HL-60 (cell line): ENCODE measurements around the gene MCF2L2.

Source experiments
- DNase-seq, 2 experiments: peaks; one replicate each; pipeline ENCODE4 v3.0.0-alpha.2; 2010 to 2020; ENCODE audit warnings: low read depth in 1 of 2, low spot score in 1 of 2
- H3K27ac ChIP-seq: fragments of 250-450 bp; sonication (Bioruptor Pico); replicated peaks from 2 replicates; pipeline ENCODE4 v1.5.1; 2020; ENCODE audit warnings: mild to moderate bottlenecking, moderate library complexity
- H3K27me3 ChIP-seq: fragments of 250-450 bp; sonication (Bioruptor Pico); 2 replicates; pipeline ENCODE4 v1.5.1; 2021; ENCODE audit warnings: mild to moderate bottlenecking, moderate library complexity; ENCODE audit not compliant: insufficient read depth, poor library complexity, severe bottlenecking
- H3K4me3 ChIP-seq: replicated peaks from 2 replicates; pipeline ENCODE4 v1.5.1; 2011; ENCODE audit warnings: mild to moderate bottlenecking, control low read depth, low read length; ENCODE audit not compliant: insufficient read depth
- GABPA ChIP-seq: IDR thresholded peaks from 2 replicates; pipeline ENCODE4 v1.6.1; 2012; ENCODE audit warnings: low read depth
- POLR2AphosphoS5 ChIP-seq: IDR thresholded peaks from 2 replicates; pipeline ENCODE4 v1.6.1; 2012; ENCODE audit warnings: low read depth
- SPI1 ChIP-seq: IDR thresholded peaks from 2 replicates; pipeline ENCODE4 v1.6.1; 2012; ENCODE audit warnings: low read depth, mild to moderate bottlenecking, borderline replicate concordance
- TF ChIP-seq, protein P1 (sequence below): IDR thresholded peaks from one replicate; pipeline ENCODE4 v1.5.1; 2011; ENCODE audit warnings: low read length, control low read depth, inconsistent platforms; ENCODE audit not compliant: insufficient read depth
- TF ChIP-seq, protein P2 (sequence below): IDR thresholded peaks from 2 replicates; pipeline ENCODE4 v1.6.1; 2012; ENCODE audit warnings: low read depth; ENCODE audit not compliant: insufficient replicate concordance

Gene MCF2L2

DNA sequence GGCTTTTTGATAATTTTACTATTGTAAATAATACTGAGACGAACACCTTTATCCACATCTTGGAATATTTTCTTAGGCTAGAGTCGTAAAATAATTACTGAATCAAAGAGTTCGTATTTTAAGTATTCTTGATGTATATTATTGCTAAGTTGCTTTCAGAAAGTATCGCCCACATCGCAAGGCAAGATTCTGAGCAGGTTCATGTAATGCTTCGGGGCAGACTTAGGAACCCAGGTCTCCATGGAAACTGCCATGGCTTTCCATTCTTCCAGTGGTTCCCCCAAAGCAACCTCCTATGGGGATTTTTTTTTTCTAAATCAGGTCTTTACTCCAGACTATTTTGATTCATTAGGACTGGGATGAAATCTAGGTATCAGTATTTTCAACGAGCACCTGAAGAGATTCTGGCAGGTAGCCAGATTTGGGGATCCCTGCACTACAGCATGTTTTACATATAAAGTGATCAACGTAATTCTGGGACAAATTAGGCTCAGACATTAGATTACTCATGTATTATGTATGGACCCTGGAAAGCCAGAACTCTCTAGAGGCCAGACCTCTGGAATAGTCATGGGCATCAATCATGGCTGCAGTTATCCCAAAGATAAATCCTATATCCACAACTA, 88.8 kb downstream of the MCF2L2 start:
- TF ChIP-seq, protein P1, sequence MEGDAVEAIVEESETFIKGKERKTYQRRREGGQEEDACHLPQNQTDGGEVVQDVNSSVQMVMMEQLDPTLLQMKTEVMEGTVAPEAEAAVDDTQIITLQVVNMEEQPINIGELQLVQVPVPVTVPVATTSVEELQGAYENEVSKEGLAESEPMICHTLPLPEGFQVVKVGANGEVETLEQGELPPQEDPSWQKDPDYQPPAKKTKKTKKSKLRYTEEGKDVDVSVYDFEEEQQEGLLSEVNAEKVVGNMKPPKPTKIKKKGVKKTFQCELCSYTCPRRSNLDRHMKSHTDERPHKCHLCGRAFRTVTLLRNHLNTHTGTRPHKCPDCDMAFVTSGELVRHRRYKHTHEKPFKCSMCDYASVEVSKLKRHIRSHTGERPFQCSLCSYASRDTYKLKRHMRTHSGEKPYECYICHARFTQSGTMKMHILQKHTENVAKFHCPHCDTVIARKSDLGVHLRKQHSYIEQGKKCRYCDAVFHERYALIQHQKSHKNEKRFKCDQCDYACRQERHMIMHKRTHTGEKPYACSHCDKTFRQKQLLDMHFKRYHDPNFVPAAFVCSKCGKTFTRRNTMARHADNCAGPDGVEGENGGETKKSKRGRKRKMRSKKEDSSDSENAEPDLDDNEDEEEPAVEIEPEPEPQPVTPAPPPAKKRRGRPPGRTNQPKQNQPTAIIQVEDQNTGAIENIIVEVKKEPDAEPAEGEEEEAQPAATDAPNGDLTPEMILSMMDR: no peak
- TF ChIP-seq POLR2AphosphoS5: no peak
- TF ChIP-seq, protein P2, sequence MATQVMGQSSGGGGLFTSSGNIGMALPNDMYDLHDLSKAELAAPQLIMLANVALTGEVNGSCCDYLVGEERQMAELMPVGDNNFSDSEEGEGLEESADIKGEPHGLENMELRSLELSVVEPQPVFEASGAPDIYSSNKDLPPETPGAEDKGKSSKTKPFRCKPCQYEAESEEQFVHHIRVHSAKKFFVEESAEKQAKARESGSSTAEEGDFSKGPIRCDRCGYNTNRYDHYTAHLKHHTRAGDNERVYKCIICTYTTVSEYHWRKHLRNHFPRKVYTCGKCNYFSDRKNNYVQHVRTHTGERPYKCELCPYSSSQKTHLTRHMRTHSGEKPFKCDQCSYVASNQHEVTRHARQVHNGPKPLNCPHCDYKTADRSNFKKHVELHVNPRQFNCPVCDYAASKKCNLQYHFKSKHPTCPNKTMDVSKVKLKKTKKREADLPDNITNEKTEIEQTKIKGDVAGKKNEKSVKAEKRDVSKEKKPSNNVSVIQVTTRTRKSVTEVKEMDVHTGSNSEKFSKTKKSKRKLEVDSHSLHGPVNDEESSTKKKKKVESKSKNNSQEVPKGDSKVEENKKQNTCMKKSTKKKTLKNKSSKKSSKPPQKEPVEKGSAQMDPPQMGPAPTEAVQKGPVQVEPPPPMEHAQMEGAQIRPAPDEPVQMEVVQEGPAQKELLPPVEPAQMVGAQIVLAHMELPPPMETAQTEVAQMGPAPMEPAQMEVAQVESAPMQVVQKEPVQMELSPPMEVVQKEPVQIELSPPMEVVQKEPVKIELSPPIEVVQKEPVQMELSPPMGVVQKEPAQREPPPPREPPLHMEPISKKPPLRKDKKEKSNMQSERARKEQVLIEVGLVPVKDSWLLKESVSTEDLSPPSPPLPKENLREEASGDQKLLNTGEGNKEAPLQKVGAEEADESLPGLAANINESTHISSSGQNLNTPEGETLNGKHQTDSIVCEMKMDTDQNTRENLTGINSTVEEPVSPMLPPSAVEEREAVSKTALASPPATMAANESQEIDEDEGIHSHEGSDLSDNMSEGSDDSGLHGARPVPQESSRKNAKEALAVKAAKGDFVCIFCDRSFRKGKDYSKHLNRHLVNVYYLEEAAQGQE: no peak
- no peak for TF ChIP-seq GABPA
- no peak for TF ChIP-seq SPI1
- no peak overlapping the region for H3K4me3 ChIP-seq
- no peak overlapping the region for H3K27ac ChIP-seq
- H3K27me3 ChIP-seq: no peaks in the 10 kb centered on the region
- no peak for DNase-seq

DNA sequence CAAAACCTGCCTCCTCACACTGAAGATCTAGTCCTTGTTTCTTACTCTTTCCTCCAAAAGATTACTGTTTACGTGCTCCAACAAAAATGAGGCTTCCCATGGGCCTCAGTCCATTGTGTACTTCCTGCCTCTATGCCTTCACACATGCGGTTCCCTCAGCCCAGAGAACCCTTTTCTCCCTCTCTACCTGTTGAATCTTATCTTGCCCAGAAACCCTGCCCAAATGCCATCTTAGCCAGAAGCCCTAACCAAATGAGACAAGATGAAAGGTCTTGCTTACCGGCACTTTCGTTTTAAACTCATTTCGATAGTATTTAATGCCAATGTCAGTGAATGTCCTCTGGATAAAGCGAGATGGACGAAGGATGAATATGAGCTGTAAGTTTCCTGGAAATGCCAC, 89.9 kb downstream of the MCF2L2 start:
- TF ChIP-seq GABPA: no peak
- Histone ChIP-seq H3K27me3 (no peaks in the 10 kb centered on the region), H3K4me3 (no peak overlapping the region), H3K27ac (no peak overlapping the region)
- no peak for DNase-seq

DNA sequence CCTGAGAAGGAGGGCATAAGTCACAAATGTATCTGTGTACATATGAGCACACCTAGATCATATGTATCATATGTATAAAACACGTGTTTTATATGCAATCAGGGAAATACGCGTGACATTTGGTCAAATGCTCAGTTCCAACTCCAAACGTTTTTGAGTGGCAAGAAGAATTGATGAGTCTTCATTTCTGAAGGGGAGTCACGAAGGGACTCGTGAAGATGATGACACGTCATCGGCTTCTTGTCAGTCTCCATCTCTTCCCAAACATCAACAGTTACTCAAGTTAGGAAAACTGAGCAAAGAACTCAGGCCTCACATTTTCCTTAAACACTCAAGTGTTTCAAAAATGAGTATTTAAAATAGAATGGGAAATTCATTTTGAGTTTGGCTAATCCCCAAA, 95.9 kb downstream of the MCF2L2 start:
- Histone ChIP-seq H3K4me3 (no peak overlapping the region), H3K27ac (no peak overlapping the region), H3K27me3 (no peaks in the 10 kb centered on the region)
- TF ChIP-seq, protein P2: no peak
- no peak for TF ChIP-seq POLR2AphosphoS5
- no peak for TF ChIP-seq SPI1
- no peak for TF ChIP-seq GABPA
- TF ChIP-seq, protein P1: no peak
- no peak for DNase-seq

DNA sequence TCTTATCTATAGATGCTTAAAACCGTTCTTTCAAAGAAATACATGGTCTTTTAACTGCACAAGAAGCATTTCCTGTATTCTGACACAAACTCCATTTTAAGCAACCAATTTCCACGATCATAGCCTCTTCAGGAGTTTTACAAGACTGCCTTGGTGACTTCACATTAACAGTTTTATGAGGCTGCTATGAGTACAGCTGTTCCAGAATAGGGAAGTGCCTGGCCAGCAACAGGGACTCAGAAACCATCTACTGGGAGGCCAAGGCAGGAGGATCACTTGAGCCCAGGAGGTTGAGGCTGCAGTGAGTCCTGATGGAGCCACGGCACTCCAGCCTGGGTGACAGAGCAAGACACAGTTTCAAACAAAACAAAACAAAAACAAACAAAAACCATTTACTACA, 96.9 kb downstream of the MCF2L2 start:
- H3K4me3 ChIP-seq: no peak overlapping the region
- H3K27ac ChIP-seq: peak overlapping the region; percentile 9; the same call in 1 of the 2 replicates
- peak in 1 of 2 experiments; percentile 39 for DNase-seq

More for the DNA sequence above, 96.9 kb downstream of the MCF2L2 start:
- no peaks in the 10 kb centered on the region for H3K27me3 ChIP-seq
- TF ChIP-seq, protein P2: no peak
- TF ChIP-seq SPI1: peak; percentile 92
